SU-DHL-6 (cell line): ENCODE measurements around the gene NDC80.

Source experiments
- EZH2phosphoT487 ChIP-seq: fragments of 200-600 bp; sonication (generic), shearing (Covaris generic); conservative IDR thresholded peaks from 2 replicates; pipeline ENCODE4 v1.6.1; 2018; ENCODE audit warnings: mild to moderate bottlenecking, antibody characterized with exemption, low read length, moderate library complexity, mixed read lengths
- TF ChIP-seq, protein P1 (sequence below): fragments of 200-600 bp; sonication (generic); IDR thresholded peaks from one replicate; pipeline ENCODE4 v1.5.1; 2017; ENCODE audit warnings: antibody characterized with exemption, mild to moderate bottlenecking, low read length, moderate library complexity; ENCODE audit not compliant: insufficient read depth, poor library complexity, severe bottlenecking

GRCh38 chr18:2635586-2635985 is 64.2 kb downstream of the NDC80 start:
- TF ChIP-seq, protein P1, sequence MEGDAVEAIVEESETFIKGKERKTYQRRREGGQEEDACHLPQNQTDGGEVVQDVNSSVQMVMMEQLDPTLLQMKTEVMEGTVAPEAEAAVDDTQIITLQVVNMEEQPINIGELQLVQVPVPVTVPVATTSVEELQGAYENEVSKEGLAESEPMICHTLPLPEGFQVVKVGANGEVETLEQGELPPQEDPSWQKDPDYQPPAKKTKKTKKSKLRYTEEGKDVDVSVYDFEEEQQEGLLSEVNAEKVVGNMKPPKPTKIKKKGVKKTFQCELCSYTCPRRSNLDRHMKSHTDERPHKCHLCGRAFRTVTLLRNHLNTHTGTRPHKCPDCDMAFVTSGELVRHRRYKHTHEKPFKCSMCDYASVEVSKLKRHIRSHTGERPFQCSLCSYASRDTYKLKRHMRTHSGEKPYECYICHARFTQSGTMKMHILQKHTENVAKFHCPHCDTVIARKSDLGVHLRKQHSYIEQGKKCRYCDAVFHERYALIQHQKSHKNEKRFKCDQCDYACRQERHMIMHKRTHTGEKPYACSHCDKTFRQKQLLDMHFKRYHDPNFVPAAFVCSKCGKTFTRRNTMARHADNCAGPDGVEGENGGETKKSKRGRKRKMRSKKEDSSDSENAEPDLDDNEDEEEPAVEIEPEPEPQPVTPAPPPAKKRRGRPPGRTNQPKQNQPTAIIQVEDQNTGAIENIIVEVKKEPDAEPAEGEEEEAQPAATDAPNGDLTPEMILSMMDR: no peak
- TF ChIP-seq EZH2phosphoT487: no peak
